NCI-H2081 treated with DMSO at 0.1 percent for 48 hours (cell line): ENCODE results near the gene OSBP2.
"Not testable (repeated sequence)": the region's sequence is repeated elsewhere in the genome, so short reads cannot be mapped to it uniquely, and the experiment has no call there.

ENCODE experiments used
- DNase-seq: peaks from one replicate; lab custom pipeline; 2025; lab: John Stamatoyannopoulos, UW

OSBP2 gene

GRCh38 chr22:30763815-30764673, 69.4 kb downstream of the OSBP2 start:
- peak; percentile 40 for DNase-seq

- no peak for DNase-seq
Observed at GRCh38 chr22:30767661-30768060, 73.0 kb downstream of the OSBP2 start.

GRCh38 chr22:30770716-30771115, 76.0 kb downstream of the OSBP2 start:
- no peak for DNase-seq

GRCh38 chr22:30773919-30774318, 79.2 kb downstream of the OSBP2 start:
- no peak for DNase-seq

- DNase-seq, result no peak
Observed at GRCh38 chr22:30774566-30774965, 79.9 kb downstream of the OSBP2 start.

- no peak for DNase-seq
Observed at GRCh38 chr22:30776476-30776875, 81.8 kb downstream of the OSBP2 start.

GRCh38 chr22:30777146-30777545, 82.5 kb downstream of the OSBP2 start:
- not testable (repeated sequence) for DNase-seq

- DNase-seq, result no peak
Observed at GRCh38 chr22:30777587-30777986, 82.9 kb downstream of the OSBP2 start.

- no peak for DNase-seq
Observed at GRCh38 chr22:30778261-30778660, 83.6 kb downstream of the OSBP2 start.

- DNase-seq, result no peak
Observed at GRCh38 chr22:30780026-30780425, 85.4 kb downstream of the OSBP2 start.

GRCh38 chr22:30781271-30781875, 86.7 kb downstream of the OSBP2 start:
- no peak for DNase-seq

- DNase-seq, result no peak
Observed at GRCh38 chr22:30782613-30783012, 87.9 kb downstream of the OSBP2 start.

- DNase-seq, result no peak
Observed at GRCh38 chr22:30783021-30783420, 88.3 kb downstream of the OSBP2 start.

- DNase-seq, result no peak
Observed at GRCh38 chr22:30785527-30785926, 90.9 kb downstream of the OSBP2 start.

GRCh38 chr22:30790366-30790765, 95.7 kb downstream of the OSBP2 start:
- DNase-seq, result no peak

GRCh38 chr22:30792456-30792855, 97.8 kb downstream of the OSBP2 start:
- DNase-seq, result no peak

GRCh38 chr22:30795118-30795517, 100.4 kb downstream of the OSBP2 start:
- DNase-seq, result no peak

GRCh38 chr22:30801695-30802094, 107.0 kb downstream of the OSBP2 start:
- DNase-seq, result no peak

GRCh38 chr22:30802202-30803166, 107.8 kb downstream of the OSBP2 start:
- no peak for DNase-seq

GRCh38 chr22:30803679-30804078, 109.0 kb downstream of the OSBP2 start:
- no peak for DNase-seq

GRCh38 chr22:30804626-30805025, 110.0 kb downstream of the OSBP2 start:
- DNase-seq, result no peak

GRCh38 chr22:30806391-30806861, 111.8 kb downstream of the OSBP2 start:
- DNase-seq, result no peak
